H1 (cell line): ENCODE measurements around the gene TOMM34. TPM values are rescaled to one million over a fixed set of nuclear protein-coding genes. Genes with fewer than 3 reads are reported as not detected.

Experiments
- BACH1 ChIP-seq: IDR thresholded peaks from 2 replicates; pipeline ENCODE4 v1.6.1; 2012; ENCODE audit warnings: low read length, improper control_type of control experiment
- BCL11A ChIP-seq, 2 experiments: IDR thresholded peaks; one replicate each; pipeline ENCODE4 v1.6.1; 2011; ENCODE audit warnings: low read depth in 2 of 2, low read length in 2 of 2, mild to moderate bottlenecking in 2 of 2
- CHD2 ChIP-seq: IDR thresholded peaks from 2 replicates; pipeline ENCODE4 v1.6.1; 2012; ENCODE audit warnings: low read length, improper control_type of control experiment
- EP300 ChIP-seq, 2 experiments: IDR thresholded peaks; 1 replicate in 1 of 2; 2 replicates in 1 of 2; pipeline ENCODE4 v1.6.1; 2011 to 2012; ENCODE audit warnings: low read depth in 2 of 2, low read length in 2 of 2, mild to moderate bottlenecking in 2 of 2, borderline replicate concordance in 1 of 2, inconsistent platforms in 1 of 2, moderate library complexity in 1 of 2
- GABPA ChIP-seq: IDR thresholded peaks from 2 replicates; pipeline ENCODE4 v1.6.1; 2011; ENCODE audit warnings: mild to moderate bottlenecking, low read length, moderate library complexity, borderline replicate concordance; ENCODE audit not compliant: insufficient read depth
- MAFK ChIP-seq: IDR thresholded peaks from 2 replicates; pipeline ENCODE4 v1.6.1; 2012; ENCODE audit warnings: low read depth, mild to moderate bottlenecking, improper control_type of control experiment, low read length
- RXRA ChIP-seq: IDR thresholded peaks from 2 replicates; pipeline ENCODE4 v1.6.1; 2011; ENCODE audit warnings: low read depth, mild to moderate bottlenecking, low read length, moderate library complexity; ENCODE audit not compliant: insufficient read depth
- TCF12 ChIP-seq: IDR thresholded peaks from 2 replicates; pipeline ENCODE4 v1.6.1; 2011; ENCODE audit warnings: low read depth, mild to moderate bottlenecking, low read length
- polyA plus RNA-seq, 7 experiments: library from polyadenylated mRNA; depleted of rRNA in 3 of 7; stranded (reverse) in 5 of 7; unstranded in 2 of 7; fragments of >200 nt in 5 of 7; fragments of 200-250 nt in 2 of 7; gene quantifications; 1 replicate in 5 of 7; 2 replicates in 1 of 7; 4 replicates in 1 of 7; pipeline versions ENCODE4 v1.2.1 to v1.2.3, GENCODE V29; 2011 to 2013; ENCODE audit warnings: missing spikeins in 2 of 7, mixed read lengths in 2 of 7
- total RNA-seq: library from RNA; stranded (reverse); fragmentation: NEBNext Ultra II Directional; extraction: Animal tissue kit (Norgen Biotek cat#: 25700); gene quantifications from 2 replicates; pipeline ENCODE4 v1.2.1, GENCODE V29; 2021
- TF ChIP-seq, protein P1 (sequence below): fragments of 300-600 bp; sonication (generic); IDR thresholded peaks from 2 replicates; pipeline ENCODE4 v1.7.1; 2012; ENCODE audit warnings: low read length, moderate library complexity, mild to moderate bottlenecking, inconsistent platforms; ENCODE audit not compliant: insufficient replicate concordance

Gene TOMM34
- total and polyA plus RNA-seq, 2 of the 8 experiments (the other 6 are each of a cell fraction or from before 2014, with no cell fraction given): 32.1 to 35.1 TPM

- TF ChIP-seq, protein P1, sequence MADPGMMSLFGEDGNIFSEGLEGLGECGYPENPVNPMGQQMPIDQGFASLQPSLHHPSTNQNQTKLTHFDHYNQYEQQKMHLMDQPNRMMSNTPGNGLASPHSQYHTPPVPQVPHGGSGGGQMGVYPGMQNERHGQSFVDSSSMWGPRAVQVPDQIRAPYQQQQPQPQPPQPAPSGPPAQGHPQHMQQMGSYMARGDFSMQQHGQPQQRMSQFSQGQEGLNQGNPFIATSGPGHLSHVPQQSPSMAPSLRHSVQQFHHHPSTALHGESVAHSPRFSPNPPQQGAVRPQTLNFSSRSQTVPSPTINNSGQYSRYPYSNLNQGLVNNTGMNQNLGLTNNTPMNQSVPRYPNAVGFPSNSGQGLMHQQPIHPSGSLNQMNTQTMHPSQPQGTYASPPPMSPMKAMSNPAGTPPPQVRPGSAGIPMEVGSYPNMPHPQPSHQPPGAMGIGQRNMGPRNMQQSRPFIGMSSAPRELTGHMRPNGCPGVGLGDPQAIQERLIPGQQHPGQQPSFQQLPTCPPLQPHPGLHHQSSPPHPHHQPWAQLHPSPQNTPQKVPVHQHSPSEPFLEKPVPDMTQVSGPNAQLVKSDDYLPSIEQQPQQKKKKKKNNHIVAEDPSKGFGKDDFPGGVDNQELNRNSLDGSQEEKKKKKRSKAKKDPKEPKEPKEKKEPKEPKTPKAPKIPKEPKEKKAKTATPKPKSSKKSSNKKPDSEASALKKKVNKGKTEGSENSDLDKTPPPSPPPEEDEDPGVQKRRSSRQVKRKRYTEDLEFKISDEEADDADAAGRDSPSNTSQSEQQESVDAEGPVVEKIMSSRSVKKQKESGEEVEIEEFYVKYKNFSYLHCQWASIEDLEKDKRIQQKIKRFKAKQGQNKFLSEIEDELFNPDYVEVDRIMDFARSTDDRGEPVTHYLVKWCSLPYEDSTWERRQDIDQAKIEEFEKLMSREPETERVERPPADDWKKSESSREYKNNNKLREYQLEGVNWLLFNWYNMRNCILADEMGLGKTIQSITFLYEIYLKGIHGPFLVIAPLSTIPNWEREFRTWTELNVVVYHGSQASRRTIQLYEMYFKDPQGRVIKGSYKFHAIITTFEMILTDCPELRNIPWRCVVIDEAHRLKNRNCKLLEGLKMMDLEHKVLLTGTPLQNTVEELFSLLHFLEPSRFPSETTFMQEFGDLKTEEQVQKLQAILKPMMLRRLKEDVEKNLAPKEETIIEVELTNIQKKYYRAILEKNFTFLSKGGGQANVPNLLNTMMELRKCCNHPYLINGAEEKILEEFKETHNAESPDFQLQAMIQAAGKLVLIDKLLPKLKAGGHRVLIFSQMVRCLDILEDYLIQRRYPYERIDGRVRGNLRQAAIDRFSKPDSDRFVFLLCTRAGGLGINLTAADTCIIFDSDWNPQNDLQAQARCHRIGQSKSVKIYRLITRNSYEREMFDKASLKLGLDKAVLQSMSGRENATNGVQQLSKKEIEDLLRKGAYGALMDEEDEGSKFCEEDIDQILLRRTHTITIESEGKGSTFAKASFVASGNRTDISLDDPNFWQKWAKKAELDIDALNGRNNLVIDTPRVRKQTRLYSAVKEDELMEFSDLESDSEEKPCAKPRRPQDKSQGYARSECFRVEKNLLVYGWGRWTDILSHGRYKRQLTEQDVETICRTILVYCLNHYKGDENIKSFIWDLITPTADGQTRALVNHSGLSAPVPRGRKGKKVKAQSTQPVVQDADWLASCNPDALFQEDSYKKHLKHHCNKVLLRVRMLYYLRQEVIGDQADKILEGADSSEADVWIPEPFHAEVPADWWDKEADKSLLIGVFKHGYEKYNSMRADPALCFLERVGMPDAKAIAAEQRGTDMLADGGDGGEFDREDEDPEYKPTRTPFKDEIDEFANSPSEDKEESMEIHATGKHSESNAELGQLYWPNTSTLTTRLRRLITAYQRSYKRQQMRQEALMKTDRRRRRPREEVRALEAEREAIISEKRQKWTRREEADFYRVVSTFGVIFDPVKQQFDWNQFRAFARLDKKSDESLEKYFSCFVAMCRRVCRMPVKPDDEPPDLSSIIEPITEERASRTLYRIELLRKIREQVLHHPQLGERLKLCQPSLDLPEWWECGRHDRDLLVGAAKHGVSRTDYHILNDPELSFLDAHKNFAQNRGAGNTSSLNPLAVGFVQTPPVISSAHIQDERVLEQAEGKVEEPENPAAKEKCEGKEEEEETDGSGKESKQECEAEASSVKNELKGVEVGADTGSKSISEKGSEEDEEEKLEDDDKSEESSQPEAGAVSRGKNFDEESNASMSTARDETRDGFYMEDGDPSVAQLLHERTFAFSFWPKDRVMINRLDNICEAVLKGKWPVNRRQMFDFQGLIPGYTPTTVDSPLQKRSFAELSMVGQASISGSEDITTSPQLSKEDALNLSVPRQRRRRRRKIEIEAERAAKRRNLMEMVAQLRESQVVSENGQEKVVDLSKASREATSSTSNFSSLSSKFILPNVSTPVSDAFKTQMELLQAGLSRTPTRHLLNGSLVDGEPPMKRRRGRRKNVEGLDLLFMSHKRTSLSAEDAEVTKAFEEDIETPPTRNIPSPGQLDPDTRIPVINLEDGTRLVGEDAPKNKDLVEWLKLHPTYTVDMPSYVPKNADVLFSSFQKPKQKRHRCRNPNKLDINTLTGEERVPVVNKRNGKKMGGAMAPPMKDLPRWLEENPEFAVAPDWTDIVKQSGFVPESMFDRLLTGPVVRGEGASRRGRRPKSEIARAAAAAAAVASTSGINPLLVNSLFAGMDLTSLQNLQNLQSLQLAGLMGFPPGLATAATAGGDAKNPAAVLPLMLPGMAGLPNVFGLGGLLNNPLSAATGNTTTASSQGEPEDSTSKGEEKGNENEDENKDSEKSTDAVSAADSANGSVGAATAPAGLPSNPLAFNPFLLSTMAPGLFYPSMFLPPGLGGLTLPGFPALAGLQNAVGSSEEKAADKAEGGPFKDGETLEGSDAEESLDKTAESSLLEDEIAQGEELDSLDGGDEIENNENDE: no peak
- TF ChIP-seq TCF12 (no peak), GABPA (no peak), BACH1 (no peak), EP300 (IDR thresholded peaks at IDR 0.05; ENCODE audit: borderline replicate concordance in 1 of 2, low read depth in 2 of 2, low read length in 2 of 2) (no peak), RXRA (no peak), BCL11A (IDR thresholded peaks at IDR 0.05; ENCODE audit: low read depth in 2 of 2, low read length in 2 of 2) (no peak), MAFK (no peak), CHD2 (no peak)
These were observed 48.0 kb downstream of the TOMM34 start (continued) for GRCh38 chr20:44912189-44912588.
